Measurements from ENCODE around the gene TFCP2L1.

GRCh38 chr2:121217627-121218026 is 67.4 kb downstream of the TFCP2L1 start:
- TF ChIP-seq, protein P1, sequence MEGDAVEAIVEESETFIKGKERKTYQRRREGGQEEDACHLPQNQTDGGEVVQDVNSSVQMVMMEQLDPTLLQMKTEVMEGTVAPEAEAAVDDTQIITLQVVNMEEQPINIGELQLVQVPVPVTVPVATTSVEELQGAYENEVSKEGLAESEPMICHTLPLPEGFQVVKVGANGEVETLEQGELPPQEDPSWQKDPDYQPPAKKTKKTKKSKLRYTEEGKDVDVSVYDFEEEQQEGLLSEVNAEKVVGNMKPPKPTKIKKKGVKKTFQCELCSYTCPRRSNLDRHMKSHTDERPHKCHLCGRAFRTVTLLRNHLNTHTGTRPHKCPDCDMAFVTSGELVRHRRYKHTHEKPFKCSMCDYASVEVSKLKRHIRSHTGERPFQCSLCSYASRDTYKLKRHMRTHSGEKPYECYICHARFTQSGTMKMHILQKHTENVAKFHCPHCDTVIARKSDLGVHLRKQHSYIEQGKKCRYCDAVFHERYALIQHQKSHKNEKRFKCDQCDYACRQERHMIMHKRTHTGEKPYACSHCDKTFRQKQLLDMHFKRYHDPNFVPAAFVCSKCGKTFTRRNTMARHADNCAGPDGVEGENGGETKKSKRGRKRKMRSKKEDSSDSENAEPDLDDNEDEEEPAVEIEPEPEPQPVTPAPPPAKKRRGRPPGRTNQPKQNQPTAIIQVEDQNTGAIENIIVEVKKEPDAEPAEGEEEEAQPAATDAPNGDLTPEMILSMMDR (IDR thresholded peaks at IDR 0.05): no peak
- no peak for TF ChIP-seq POLR2A (IDR thresholded peaks at IDR 0.05)
